Glutamatergic neuron (in vitro differentiated cells): Measurements from ENCODE around the gene SENP6. TPM values are rescaled to one million over a fixed set of nuclear protein-coding genes. Genes with fewer than 3 reads are reported as not detected.

Source experiments
- DNase-seq: peaks from one replicate; pipeline ENCODE4 v3.0.0; 2022
- H3K27ac Mint-ChIP-seq: one replicate; pipeline ENCODE4 v1.8.0; 2020; ENCODE audit warnings: mild to moderate bottlenecking, mixed read lengths, inconsistent platforms; ENCODE audit not compliant: unreplicated experiment
- H3K27me3 Mint-ChIP-seq: one replicate; pipeline ENCODE4 v1.8.0; 2020; ENCODE audit warnings: mild to moderate bottlenecking, moderate library complexity, mixed read lengths, inconsistent platforms; ENCODE audit not compliant: unreplicated experiment
- H3K36me3 Mint-ChIP-seq: one replicate; pipeline ENCODE4 v1.8.0; 2020; ENCODE audit warnings: mild to moderate bottlenecking, mixed read lengths, inconsistent platforms; ENCODE audit not compliant: unreplicated experiment
- H3K4me1 Mint-ChIP-seq: one replicate; pipeline ENCODE4 v1.8.0; 2020; ENCODE audit warnings: mild to moderate bottlenecking, low read depth, mixed read lengths, inconsistent platforms; ENCODE audit not compliant: unreplicated experiment
- H3K4me3 Mint-ChIP-seq: one replicate; pipeline ENCODE4 v1.8.0; 2020; ENCODE audit warnings: mild to moderate bottlenecking, mixed read lengths, inconsistent platforms; ENCODE audit not compliant: unreplicated experiment
- H3K9me3 Mint-ChIP-seq: one replicate; pipeline ENCODE4 v1.8.0; 2020; ENCODE audit warnings: mild to moderate bottlenecking, moderate library complexity, mixed read lengths, inconsistent platforms; ENCODE audit not compliant: unreplicated experiment
- CTCF ChIP-seq: fragments of 200-600 bp; sonication (generic); IDR thresholded peaks from one replicate; pipeline ENCODE4 v1.5.0; 2021; ENCODE audit not compliant: partially characterized antibody, unreplicated experiment
- total RNA-seq: library from RNA; stranded (reverse); fragmentation: NEBNext Ultra II Directional; extraction: Animal tissue kit (Norgen Biotek cat#: 25700); gene quantifications from one replicate; pipeline ENCODE4 v1.2.1, GENCODE V29; 2021; ENCODE audit not compliant: unreplicated experiment

The SENP6 gene
- total RNA-seq, 1 donor from 2014 or later = 113 TPM

- Mint-ChIP-seq H3K36me3 (no peaks in the 10 kb centered on the region), H3K4me3 (no peak overlapping the region)
- DNase-seq = no peak
These were observed 144.5 kb downstream of the SENP6 start for GRCh38 chr6:75746221-75746620.

GRCh38 chr6:75747152-75747992 is 145.7 kb downstream of the SENP6 start:
- H3K9me3 Mint-ChIP-seq = peaks cover 2% of the 10 kb centered on the region
- TF ChIP-seq CTCF = no peak
- H3K27me3 Mint-ChIP-seq = no peaks in the 10 kb centered on the region
- H3K4me1 Mint-ChIP-seq = no peaks in the 10 kb centered on the region
- H3K4me3 Mint-ChIP-seq = peak overlapping the region; percentile 12
- H3K36me3 Mint-ChIP-seq = no peaks in the 10 kb centered on the region
- DNase-seq = no peak
- no peak overlapping the region for H3K27ac Mint-ChIP-seq

More at GRCh38 chr6:75746221-75746620, 144.5 kb downstream of the SENP6 start:
- H3K27me3 Mint-ChIP-seq = no peaks in the 10 kb centered on the region
- H3K4me1 Mint-ChIP-seq = no peaks in the 10 kb centered on the region
- TF ChIP-seq CTCF = no peak
- H3K9me3 Mint-ChIP-seq = peaks cover 2% of the 10 kb centered on the region
- no peak overlapping the region for H3K27ac Mint-ChIP-seq

- Mint-ChIP-seq H3K9me3 (peaks cover 2% of the 10 kb centered on the region), H3K4me3 (peak overlapping the region; percentile 90), H3K4me1 (no peaks in the 10 kb centered on the region), H3K36me3 (no peaks in the 10 kb centered on the region), H3K27ac (no peak overlapping the region), H3K27me3 (no peaks in the 10 kb centered on the region)
- no peak for DNase-seq
- TF ChIP-seq CTCF = no peak
These were observed 146.5 kb downstream of the SENP6 start for GRCh38 chr6:75748003-75748742.

- Mint-ChIP-seq H3K9me3 (peaks cover 2% of the 10 kb centered on the region), H3K4me3 (peak within 1 kb of the TSS; percentile 97), H3K4me1 (no peaks in the 10 kb centered on the region), H3K27ac (peak within 1 kb of the TSS; percentile 80), H3K36me3 (no peaks in the 10 kb centered on the region), H3K27me3 (no peaks in the 10 kb centered on the region)
- DNase-seq = peak; percentile 83
- TF ChIP-seq CTCF = no peak
These were observed 147.3 kb downstream of the SENP6 start, which contains the start of gene MYO6 for GRCh38 chr6:75748743-75749538. TSS of gene MYO6 (plus strand) at chr6:75749239. CDS start at chr6:75817548, 68,309 bp downstream.
